ENCODE measurements around the gene PLA2G1B. TPM values are rescaled to one million over a fixed set of nuclear protein-coding genes. Genes with fewer than 3 reads are reported as not detected.

The PLA2G1B gene
- total RNA-seq, 1 donor from 2014 or later: not detected

DNA sequence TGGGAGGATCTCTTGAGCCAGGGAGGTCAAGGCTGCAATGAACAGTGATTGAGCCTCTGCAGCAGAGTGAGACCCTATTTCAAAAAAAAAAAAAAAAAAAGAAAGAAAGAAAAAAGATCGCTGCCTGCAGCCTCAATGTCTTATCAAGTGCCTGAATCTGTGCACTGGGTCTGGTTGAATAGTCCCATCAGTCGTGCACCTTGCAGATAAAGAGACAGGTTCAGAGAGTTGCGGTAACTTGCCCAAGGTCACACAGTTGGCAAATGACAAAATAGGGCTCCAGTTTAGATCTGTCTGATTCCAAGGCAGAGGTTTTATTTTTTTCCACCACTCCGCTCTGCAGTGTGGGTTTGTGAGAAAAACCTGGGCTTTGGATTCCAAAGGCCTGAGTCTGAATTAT, 649 bp upstream of the PLA2G1B start:
- no peak for DNase-seq (ENCODE audit: low read depth in 2 of 2)

DNA sequence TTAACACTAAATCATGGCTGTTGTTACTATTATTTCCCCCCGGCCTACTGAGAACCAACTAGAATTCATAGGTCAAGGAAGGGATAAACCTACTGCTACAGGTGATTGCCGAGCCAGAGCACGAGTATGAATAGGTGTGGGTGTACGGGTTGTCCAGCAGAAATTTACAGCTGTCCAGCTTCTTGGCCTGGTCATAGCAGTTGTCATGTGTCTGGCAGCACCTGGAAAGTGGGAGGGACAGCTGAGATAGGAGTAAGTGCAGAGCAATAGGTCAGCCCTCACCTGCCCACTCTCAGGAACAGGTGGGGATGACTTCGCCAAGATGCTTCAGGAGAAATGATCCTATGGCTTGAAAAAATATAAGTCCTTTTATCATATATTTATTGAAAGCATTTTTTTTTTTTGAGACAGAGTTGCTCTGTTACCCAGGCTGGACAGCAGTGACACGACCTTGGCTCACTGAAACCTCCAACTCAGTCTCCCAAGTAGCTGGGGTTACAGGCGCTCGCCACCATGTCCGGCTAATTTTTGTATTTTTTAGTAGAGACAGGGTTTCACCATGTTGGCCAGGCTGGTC, 2.6 kb downstream of the PLA2G1B start:
- DNase-seq (ENCODE audit: low read depth in 2 of 2): no peak

GRCh38 chr12:120323772-120324171, 3.8 kb downstream of the PLA2G1B start:
- DNase-seq (ENCODE audit: low read depth in 2 of 2): no peak

GRCh38 chr12:120321382-120322202, 6.0 kb downstream of the PLA2G1B start:
- no peak for DNase-seq (ENCODE audit: low read depth in 2 of 2)

- peak; percentile 99 to 100 for DNase-seq (ENCODE audit: low read depth in 2 of 2)
Observed at GRCh38 chr12:120317224-120318105, 10.1 kb downstream of the PLA2G1B start.

- DNase-seq (ENCODE audit: low read depth in 2 of 2): peak in 1 of 2 donors; percentile 11
Observed at GRCh38 chr12:120316798-120317223, 10.8 kb downstream of the PLA2G1B start.

- DNase-seq (ENCODE audit: low read depth in 2 of 2): peak in 1 of 2 donors; percentile 24
Observed at GRCh38 chr12:120314220-120314619, 13.4 kb downstream of the PLA2G1B start.

GRCh38 chr12:120301962-120302815, 25.4 kb downstream of the PLA2G1B start, which contains the start of gene SIRT4:
Gene SIRT4, plus strand, starts transcription at chr12:120302321. Its CDS starts 1,241 bp downstream, at chr12:120303562.
- DNase-seq (ENCODE audit: low read depth in 2 of 2): peak; percentile 95 to 96

DNA sequence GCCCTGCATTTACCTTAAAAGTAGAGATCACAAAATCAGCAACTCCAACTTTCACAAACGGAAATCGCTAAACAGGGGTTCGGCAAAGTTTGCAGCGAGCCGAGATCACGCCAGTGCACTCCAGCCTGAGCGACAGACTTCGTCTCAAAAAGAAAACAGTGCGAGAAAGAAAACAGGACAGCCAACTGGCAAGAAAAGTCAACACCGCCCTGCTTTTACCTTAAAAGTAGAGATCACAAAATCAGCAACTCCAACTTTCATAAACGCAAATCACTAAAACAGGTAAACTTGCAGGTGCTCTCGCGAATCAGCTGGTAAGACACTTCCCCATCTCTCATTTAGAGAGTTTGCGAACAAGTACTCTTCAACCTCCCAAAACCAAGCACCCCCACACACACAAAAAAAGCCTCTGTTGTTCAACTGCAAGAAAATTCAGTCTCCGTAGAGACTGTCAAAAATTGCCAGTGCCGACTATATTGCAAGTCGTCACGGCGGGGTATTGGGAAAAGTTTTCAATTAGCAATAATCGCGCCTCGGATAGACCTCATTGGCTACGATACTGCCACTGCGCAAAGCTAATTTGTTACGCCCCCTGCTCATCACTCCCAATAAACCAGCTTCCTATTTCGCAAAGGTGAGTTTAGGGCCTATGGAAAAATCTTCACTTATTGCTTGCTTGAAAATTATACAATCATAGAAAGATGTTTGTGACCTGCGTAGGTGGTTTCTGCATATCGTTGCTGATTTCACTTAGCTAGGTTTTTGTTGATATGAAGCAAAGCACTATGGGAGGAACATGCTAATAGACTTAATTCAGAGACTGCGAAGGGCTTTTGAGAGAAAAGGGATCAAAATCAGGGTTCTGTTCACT, 34.7 kb downstream of the PLA2G1B start, which contains the start of gene RNU4-1:
Gene RNU4-1, minus strand, starts transcription at position 577 of the 871 bp plus-strand sequence.
- peak; percentile 88 to 93 for DNase-seq (ENCODE audit: low read depth in 2 of 2)

DNA sequence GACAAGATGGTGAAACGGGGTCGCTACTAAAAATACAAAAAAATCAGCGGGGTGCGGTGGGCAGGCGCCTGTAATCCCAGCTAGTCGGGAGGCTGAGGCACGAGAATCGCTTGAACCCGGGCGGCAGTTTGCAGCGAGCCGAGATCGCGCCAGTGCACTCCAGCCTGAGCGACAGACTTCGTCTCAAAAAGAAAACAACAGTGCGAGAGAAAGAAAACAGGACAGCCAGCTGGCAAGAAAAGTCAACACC, 35.2 kb downstream of the PLA2G1B start:
- DNase-seq (ENCODE audit: low read depth in 2 of 2): peak in 1 of 2 donors; percentile 55

- peak; percentile 8 to 10 for DNase-seq (ENCODE audit: low read depth in 2 of 2)
Observed at GRCh38 chr12:120290609-120291305, 36.8 kb downstream of the PLA2G1B start.

DNA sequence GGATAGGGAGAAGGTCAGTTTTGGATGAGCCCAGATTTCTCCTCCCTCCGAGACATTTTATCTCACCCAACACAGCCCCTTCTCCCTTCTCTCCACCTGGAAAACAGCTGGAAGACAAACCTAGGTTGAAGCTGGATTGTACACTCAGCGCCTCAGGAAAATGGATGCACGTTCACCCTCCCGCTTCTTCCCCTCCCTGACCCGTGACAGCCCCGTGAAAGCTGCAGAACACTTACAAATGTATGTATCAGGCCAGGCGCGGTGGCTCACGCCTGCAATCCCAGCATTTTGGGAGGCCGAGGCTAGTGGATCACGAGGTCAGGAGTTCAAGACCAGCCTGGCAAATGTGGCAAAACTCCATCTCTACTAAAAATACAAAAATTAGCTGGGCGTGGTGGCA, 40.1 kb downstream of the PLA2G1B start:
- no peak for DNase-seq (ENCODE audit: low read depth in 2 of 2)

GRCh38 chr12:120286768-120287490, 40.6 kb downstream of the PLA2G1B start:
- no peak for DNase-seq (ENCODE audit: low read depth in 2 of 2)

GRCh38 chr12:120284381-120284780, 43.2 kb downstream of the PLA2G1B start:
- DNase-seq (ENCODE audit: low read depth in 2 of 2): no peak

- DNase-seq (ENCODE audit: low read depth in 2 of 2): no peak
Observed at GRCh38 chr12:120283318-120283717, 44.3 kb downstream of the PLA2G1B start.

DNA sequence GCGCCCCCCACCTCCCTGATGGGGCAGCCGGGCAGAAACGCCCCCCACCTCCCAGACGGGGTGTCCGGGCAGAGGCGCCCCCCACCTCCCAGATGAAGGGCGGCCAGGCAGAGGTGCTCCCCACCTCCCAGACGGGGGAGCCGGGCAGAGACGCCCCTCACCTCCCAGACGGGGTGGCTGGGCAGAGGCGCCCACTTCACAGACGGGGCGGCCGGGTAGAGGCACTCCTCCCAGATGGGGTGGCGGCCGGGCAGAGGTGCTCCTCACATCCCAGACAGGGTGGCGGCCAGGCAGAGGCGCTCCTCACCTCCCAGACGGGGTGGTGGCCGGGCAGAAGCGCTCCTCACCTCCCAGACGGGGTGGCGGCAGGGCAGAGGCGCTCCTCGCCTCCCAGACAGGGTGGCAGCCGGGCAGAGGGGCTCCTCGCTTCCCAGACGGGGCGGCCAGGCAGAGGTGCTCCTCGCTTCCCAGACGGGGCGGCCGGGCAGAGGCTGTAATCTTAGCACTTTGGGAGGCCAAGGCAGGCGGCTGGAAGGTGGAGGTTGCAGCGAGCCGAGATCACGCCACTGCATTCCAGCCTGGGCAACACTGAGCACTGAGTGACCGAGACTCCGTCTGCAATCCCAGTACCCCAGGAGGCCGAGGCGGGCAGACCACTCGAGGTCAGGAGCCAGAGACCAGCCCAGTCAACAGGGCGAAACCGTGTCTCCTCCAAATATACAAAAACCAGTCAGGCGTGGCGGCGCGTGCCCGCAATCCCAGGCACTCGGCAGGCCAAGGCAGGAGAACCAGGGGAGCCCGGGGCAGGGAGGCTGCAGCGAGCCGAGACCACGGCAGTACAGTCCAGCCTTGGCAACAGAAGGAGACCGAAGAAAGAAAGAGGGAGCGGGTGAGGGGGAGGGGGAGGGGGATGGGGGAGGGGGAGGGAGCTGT, 49.2 kb downstream of the PLA2G1B start:
- no peak for DNase-seq (ENCODE audit: low read depth in 2 of 2)

DNA sequence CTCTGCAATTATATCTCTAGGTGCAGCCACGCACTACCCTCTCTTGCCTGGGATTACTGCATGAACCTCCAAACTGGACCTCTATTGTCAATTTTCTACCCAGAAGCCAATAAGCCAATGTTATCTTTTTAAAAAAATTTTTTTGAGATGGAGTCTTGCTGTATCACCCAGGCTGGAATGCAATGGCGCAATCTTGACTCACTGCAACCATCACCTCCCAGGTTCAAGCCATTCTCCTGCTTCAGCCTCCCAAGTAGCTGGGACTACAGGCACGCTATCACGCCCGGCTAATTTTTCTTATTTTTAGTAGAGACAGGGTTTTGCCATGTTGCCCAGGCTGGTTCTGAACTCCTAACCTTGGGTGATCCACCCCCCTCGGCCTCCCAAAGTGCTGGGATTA, 50.8 kb downstream of the PLA2G1B start:
- DNase-seq (ENCODE audit: low read depth in 2 of 2): no peak

Measured in lung microvascular endothelial cell (primary cell).